GM10847 (cell line): ENCODE results near the gene COX10.

Source experiments
- POLR2A ChIP-seq: IDR thresholded peaks from 2 replicates; pipeline ENCODE4 v1.6.1; 2011; ENCODE audit not compliant: insufficient read length; ENCODE audit errors: extremely low read depth

The COX10 gene

DNA sequence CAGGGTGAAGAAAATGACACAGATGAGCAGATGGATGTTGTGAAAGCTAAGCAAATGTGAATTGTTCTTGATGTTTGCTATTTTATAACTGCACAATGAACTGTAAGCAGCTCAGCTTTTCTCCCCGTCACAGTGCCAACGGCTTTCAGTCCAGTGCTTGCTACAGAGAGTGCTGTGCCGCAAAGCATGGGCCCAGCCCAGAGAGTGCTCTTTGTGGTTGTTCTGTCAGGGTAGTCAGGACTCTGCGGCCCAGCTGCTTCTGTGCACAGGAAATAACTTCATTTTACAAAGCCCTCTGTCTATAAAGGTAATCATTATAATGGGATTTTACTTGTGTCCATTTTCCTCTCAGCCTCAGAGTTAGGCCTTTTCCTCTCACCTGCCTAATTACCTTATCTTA lies 128.3 kb downstream of the COX10 start:
- no peak for TF ChIP-seq POLR2A

GRCh38 chr17:14198013-14198412 lies 128.7 kb downstream of the COX10 start:
- TF ChIP-seq POLR2A: no peak

DNA sequence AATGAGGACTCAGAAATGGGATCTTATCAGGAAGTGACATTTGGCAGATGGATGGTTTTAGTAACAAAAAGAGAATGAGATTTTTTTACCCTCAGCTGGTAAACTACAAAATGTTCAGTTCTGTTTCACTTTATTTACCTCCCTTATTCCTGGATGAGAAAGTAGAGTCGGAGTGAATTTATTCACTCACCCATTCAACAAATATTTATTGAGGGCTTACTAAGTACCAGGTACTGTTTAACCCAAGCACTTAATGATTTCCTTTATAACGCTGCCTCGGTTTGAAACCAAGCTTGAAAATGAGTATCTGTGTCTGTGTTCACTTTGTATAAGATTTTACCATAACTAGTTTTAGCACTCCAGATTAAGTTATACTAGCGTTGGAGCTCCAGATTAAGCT lies 129.3 kb downstream of the COX10 start:
- TF ChIP-seq POLR2A: no peak

DNA sequence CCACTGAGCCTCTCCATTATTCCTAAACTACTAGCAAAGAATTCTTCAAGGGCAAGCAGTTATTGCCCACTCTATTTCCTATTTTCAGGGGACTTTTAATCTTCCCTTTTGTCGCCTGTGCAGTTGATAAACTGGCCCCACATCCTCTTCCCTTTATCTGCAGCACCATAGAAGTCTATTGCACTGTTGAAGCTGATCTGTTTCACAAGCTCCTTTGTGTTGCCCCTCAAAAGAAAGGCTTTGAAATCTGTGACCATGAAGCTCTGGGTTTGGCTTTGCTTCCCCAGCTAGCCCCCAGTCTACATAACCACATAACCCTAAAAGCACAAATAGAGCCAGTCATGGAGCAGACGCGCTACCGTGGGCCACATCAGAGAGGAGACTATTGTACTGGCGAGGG lies 130.3 kb downstream of the COX10 start:
- no peak for TF ChIP-seq POLR2A

DNA sequence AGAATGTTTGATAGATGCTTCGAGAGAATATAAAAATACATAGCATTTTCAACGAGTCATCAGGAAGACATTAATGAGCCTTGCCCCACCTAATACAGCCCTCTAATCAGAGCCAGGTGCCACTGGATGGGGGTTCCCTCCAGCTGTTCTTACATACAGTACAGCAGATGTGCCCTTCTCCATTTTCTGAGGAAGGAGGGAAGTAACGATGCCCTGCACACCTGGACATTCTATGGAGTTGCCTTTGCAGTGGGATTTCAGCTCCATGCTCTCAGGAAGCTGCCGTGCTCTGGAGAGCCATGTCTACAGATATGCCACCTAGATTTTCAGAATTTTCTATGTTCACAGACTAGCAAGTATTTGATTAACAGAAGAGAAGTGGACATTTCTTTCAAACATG lies 131.1 kb downstream of the COX10 start:
- TF ChIP-seq POLR2A: no peak

DNA sequence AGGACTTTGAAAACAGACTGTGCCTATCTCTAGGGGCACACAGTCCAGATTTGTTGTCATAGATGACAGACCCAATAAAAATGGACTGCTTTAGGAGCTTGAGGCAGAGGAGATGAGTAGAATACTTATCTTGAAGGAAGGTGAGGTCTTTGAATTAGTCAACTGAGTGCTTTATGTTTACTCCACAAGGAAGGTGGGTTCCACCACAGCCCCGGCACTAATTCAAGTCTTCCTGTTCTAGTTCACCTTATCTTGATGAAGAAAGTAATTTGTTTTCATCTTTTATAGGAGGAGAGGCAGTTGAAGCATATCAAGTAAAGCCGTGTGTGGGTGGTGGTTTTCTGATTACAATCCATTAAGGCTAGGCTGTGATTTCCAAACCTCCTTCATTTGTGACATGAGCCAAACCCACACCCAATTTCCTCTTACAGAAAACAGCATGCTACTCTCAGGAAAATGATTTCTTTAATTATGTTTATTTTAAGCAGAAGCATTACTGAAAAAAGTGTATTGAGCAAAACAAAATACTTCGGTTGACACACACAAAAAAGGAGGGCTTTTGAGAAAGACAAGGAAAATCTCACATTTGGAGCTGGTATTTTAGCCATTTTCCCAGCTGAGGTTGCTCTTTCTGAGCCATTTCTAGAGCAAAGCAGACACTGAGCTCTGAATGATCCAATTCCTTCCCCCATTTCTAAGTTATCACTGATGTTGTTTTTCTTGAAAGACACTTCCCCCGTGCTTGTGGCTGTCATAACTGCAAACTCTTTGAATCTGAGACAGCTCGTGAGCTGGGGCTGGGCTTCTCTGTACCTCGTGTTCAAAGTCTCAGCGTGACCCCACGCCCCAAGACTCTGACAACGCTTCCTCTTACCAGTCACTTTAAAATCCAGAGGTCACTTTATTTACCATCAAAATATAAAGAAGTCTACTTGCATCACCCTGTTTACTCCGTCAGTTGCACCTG lies 132.0 kb downstream of the COX10 start:
- TF ChIP-seq POLR2A: no peak

DNA sequence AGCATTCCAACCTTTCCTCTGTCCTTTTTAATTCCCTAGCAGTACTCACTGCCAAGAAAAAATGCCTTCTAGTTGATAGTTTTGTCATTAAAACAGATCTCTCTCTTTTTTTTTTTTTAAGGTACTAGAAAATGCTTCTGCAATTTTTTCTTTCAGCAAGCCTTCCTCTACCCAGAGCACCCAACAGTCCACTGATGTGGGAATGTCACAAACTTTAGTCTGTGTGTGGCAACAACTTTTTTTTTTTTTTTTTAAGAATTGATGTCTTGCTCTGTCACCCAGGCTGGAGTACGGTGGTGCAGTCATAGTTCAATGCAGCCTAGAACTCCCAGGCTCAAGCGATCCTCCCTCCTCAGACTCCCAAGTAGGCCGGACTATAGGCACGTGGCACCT lies 132.7 kb downstream of the COX10 start:
- no peak for TF ChIP-seq POLR2A

- TF ChIP-seq POLR2A: no peak
Observed at GRCh38 chr17:14202388-14203166, 133.3 kb downstream of the COX10 start.

DNA sequence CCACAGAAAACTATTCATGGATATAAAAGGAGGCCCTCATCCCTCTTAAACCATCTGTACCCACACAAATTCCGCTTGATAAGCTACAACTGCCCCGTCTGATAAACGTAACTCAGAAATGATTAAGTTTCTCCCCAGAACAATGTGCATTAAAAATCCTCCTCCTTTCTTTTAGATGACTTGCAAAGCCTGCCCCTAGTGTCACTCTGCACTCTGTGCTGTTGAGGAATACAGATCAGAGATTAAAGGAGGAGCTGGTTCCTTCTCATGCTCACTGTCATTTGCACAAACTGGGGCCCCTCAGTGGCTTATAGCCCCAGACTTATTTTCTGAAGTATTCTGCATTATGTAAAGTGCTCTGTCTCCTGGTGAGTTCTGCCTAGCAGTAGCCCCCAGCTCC lies 134.1 kb downstream of the COX10 start:
- no peak for TF ChIP-seq POLR2A

GRCh38 chr17:14204084-14204483 lies 134.8 kb downstream of the COX10 start:
- TF ChIP-seq POLR2A: no peak

DNA sequence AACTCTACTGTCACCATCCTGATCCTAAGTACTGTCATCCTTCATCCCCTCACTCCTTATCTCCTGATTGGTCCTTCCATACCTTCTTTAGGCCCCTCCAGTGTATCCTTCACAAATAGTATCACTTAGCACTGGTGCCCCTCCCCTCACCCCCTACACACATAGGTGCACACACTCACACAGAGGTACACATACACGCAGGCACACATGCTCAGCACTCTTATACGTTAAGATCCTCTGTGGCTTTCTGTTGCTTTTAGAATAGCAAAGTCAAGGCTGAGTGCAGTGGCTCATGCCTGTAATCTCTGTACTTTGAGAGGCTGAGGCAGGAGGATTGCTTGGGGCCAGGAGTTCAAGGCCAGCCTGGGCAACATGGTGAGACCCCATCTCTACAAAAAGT lies 135.2 kb downstream of the COX10 start:
- TF ChIP-seq POLR2A: no peak

GRCh38 chr17:14205380-14205779 lies 136.1 kb downstream of the COX10 start:
- TF ChIP-seq POLR2A: no peak

GRCh38 chr17:14205992-14206461 lies 136.7 kb downstream of the COX10 start:
- TF ChIP-seq POLR2A: no peak

DNA sequence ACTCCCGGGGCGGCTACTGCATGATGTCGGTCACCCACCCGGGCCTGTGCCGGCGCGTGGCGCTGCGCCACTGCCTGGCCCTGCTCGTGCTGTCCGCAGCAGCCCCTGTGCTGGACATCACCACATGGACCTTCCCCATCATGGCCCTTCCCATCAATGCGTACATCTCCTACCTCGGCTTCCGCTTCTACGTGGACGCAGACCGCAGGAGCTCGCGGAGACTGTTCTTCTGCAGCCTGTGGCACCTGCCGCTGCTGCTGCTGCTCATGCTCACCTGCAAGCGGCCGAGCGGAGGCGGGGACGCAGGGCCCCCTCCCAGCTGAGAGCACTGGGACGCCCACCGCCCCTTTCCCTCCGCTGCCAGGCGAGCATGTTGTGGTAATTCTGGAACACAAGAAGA lies 137.6 kb downstream of the COX10 start:
- no peak for TF ChIP-seq POLR2A

GRCh38 chr17:14207791-14208190 lies 138.5 kb downstream of the COX10 start:
- TF ChIP-seq POLR2A: no peak

DNA sequence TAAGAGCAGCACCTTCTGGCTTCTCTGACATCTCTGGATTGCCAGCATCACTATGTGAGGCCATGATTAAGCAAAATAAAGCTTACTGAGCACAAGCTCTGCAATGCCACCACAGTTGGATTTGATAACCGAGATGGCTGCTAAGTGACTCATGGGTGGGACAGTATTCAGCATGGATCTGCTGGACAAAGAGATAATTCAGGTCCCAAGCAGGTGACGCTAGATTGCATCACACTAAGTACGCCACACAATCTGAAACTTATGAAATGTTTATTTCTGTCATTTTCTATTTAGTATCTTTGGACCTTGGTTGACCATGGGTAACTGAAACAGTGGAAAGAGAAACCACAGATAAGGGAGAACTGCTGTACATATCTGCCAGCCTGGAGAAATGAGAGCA lies 139.9 kb downstream of the COX10 start:
- no peak for TF ChIP-seq POLR2A
